ENCODE data around the gene MLXIP.

MLXIP gene

DNA sequence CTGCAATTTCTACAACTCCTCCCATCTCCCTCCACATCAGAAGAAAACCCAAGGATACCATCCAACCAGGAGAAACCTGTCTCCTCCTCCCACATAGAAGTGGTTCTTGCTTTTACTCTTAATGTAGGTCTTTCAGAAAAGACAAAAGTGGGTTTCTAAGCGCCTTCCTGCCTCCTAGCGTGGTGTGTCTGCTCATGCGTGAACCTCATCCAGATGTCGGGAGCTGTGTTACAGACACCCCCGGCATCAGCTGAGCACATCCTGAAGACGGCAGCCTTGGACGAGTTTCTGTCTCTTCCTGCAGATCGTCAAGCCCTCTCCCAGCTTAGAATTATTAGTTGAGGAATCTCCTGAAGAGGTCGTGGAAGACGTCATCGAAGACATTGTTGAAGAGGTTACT lies 113.9 kb downstream of the MLXIP start:
- no peak for DNase-seq

DNA sequence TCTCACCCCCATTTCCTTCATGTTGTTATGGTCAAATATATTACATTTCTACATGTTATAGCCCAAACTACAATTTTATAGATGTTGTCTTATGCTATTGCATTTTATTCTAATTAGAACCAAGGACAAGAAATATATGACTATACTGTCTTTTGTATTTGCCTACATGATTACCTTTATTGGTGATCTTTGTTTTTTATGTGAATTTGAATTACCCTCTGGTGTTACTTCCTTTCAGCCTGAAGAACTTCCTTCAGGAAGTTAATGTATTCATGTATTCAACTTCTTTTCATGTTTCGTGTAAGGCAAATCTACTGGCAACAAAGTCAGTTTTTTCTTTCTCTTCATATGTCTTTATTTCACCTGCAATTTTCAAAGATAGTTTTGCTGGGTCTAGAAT lies 116.2 kb downstream of the MLXIP start:
- no peak for DNase-seq

DNA sequence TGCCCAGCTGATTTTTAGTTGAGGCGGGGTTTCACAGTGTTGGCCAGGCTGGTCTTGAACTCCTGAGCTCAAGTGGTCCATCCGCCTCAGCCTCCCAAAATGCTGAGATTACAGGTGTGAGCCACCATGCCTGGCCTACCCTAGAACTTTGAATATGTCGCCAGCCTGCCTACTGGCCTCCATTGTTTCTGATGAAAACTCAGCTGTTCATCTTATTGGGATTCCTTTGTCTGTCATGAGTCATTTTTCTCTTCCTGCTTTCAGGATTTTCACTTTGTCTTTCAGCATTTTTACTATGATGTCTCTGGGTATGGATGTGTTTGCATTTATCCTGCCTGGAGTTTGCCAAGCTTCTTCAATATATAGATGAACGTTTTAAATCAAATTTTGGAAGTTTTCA lies 116.8 kb downstream of the MLXIP start:
- no peak for DNase-seq
